Cardiac fibroblast (primary cell): ENCODE measurements around the gene KIF1B.

Experiments
- DNase-seq, 2 donors: peaks; one replicate each; pipeline versions ENCODE4 v3.0.0 to v3.0.0-alpha.2; 2010; ENCODE audit warnings: low read depth in 2 of 2
- H3K4me3 ChIP-seq, 2 donors: replicated peaks in 1 of 2; 1 replicate in 1 of 2; 2 replicates in 1 of 2; pipeline ENCODE4 v1.5.1; 2011; ENCODE audit warnings: low read depth in 2 of 2, low read length in 2 of 2, mild to moderate bottlenecking in 2 of 2, moderate library complexity in 1 of 2
- TF ChIP-seq, protein P1 (sequence below): IDR thresholded peaks from one replicate; pipeline ENCODE4 v1.5.1; 2011; ENCODE audit warnings: low read depth, mild to moderate bottlenecking, low read length, inconsistent platforms

Gene KIF1B

DNA sequence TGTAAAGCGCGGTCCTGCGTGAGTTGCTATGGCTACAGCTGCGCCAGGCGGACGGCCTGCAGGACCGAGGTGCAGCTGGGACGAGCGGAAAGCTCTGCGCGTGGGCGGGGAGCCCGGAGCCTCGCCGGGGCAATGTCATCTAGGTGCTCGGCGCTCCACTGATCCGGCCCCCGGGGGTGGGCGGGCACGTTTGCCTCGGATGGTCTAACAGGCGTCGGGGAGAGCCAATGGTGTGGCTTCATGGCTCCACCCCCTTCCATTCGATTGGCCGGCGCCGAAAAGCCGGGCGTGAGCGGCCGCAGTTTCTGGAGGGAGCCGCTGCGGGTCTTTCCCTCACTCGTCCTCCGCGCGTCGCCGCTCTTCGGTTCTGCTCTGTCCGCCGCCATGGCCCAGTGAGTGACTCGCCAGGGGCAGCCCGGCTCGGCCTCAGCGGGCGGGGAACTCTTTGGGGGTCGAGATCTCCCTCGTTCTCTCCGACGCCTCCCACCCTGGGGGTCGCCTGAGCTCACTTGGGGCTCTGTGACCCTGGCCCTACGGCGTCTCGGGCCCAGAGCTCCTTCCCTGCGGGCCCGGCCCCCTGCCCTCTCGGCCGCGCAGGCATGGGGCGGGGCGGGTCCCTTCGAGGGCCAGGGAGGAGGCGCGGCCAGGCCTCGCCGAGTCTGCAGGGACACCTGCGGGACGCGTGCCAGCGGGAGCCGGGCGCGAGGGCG, 188.5 kb downstream of the KIF1B start, which contains the start of gene PGD:
PGD (plus strand) TSS at position 331 of the 710 bp plus-strand sequence; CDS start at position 385, 54 bp downstream.
- H3K4me3 ChIP-seq = peak within 1 kb of the TSS; percentile 88 to 92
- peak; percentile 98 to 99 for DNase-seq
- TF ChIP-seq, protein P1, sequence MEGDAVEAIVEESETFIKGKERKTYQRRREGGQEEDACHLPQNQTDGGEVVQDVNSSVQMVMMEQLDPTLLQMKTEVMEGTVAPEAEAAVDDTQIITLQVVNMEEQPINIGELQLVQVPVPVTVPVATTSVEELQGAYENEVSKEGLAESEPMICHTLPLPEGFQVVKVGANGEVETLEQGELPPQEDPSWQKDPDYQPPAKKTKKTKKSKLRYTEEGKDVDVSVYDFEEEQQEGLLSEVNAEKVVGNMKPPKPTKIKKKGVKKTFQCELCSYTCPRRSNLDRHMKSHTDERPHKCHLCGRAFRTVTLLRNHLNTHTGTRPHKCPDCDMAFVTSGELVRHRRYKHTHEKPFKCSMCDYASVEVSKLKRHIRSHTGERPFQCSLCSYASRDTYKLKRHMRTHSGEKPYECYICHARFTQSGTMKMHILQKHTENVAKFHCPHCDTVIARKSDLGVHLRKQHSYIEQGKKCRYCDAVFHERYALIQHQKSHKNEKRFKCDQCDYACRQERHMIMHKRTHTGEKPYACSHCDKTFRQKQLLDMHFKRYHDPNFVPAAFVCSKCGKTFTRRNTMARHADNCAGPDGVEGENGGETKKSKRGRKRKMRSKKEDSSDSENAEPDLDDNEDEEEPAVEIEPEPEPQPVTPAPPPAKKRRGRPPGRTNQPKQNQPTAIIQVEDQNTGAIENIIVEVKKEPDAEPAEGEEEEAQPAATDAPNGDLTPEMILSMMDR = no peak

DNA sequence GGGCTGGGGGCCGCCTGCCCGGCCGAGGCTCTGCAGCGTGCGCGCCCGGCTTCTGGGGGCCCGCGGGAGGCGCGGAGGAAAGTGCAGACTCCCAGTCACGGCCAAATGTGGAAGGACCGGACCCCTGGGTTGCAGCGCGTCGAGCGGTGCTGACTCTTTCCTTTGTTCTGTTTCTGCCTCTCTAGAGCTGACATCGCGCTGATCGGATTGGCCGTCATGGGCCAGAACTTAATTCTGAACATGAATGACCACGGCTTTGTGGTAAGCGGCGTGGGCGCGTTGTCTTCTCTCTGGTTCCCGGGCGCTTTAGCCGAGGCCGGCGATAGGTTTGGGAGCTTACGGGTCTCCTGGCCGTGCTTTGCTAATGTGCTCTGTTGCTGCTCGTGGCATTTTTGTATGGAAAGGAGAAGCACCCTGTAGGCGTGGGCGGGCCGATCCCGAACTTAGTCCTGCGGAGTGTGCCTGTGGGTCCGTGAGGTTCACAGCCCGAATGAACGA, 189.1 kb downstream of the KIF1B start:
- DNase-seq = peak; percentile 38 to 48
- peak overlapping the region; percentile 88 to 92 for H3K4me3 ChIP-seq
- TF ChIP-seq, protein P1 = no peak

DNA sequence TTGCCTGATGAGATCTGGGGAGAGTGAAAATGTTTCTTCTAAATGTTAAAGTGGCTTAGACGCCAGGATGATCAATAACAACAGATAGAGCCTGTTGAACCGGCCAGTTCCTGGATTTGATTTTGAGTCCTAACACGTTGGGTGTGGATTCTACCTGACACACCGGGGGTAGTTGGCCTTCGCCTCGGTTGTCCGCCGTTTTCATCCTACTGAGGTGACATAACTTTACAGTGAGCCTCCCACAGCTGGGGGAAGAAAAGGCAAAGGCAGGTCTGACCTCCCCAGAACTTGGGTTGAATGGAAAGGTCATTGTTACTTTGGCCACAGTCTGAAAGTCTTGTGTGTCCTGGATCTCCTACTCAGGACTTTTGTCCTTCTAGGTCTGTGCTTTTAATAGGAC, 189.6 kb downstream of the KIF1B start:
- DNase-seq = no peak
- TF ChIP-seq, protein P1 = no peak

DNA sequence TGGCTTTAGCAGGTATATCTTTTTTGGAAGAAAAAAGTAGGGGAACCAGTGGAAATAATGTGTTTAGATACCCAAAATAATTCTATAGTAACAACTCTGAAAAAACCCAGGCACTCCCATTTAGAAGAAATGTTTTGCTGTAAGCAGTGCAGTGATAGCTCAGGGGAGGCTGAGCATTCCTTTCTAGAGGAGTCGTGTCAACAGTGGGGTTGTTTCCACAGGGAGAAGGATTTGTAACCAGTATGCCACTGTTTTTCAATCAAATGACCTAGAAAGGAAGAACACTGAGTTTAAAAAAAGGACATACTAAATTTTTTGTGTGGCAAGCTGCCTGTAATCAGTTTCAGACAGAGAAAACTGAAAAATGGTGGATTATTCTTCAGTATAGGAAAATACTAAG, 190.9 kb downstream of the KIF1B start:
- DNase-seq = peak; percentile 27 to 57
- TF ChIP-seq, protein P1 = no peak
- no peak overlapping the region for H3K4me3 ChIP-seq

More for the DNA sequence above, 189.6 kb downstream of the KIF1B start:
- peak overlapping the region; percentile 88 to 92 for H3K4me3 ChIP-seq

DNA sequence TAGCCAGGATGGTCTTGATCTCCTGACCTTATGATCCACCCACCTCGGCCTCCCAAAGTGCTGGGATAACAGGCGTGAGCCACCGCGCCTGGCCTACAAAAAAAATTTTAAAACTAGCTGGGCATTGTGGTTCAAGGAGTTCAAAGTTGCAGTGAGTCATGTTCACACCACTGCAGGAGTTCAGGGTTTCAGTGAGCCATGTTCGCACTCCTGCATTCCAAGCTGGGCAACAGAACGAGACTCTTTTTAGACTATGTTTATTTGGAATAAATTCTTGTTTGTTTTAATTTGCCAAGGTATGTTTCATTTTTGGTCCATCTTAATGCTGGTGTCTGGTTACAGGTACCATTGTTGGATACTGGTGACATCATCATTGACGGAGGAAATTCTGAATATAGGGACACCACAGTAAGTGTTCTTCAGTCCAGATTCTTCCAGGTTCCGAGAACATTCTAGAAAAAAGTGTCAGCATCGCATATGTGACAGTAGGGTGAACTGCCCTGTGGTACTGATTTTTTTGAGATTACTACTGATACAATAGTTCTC, 192.4 kb downstream of the KIF1B start:
- peak in 1 of 2 donors; percentile 45 for DNase-seq
- H3K4me3 ChIP-seq = no peak overlapping the region
- TF ChIP-seq, protein P1 = no peak

DNA sequence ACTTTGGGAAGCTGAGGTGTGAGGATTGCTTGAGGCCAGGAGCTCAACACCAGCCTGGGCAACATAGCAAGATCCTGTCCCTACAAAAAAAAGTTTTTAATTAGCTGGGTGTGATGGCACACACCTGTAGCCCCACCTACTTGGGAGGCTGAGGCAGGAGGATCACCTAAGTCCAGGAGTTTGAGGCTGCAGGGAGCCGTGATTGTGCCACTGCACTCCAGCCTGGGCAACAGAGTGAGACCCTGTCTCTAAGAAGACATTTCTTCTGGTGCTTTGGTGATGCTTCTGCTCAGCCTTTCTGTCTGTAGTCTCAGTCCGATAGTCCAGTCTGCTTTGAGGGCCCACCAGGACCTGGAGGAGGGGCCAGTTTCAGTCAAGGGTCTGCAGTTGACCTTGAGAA, 196.8 kb downstream of the KIF1B start:
- TF ChIP-seq, protein P1 = no peak
- no peak overlapping the region for H3K4me3 ChIP-seq
- no peak for DNase-seq
